Stimulated activated CD8-positive, alpha-beta memory T cell treated with anti-CD3 and anti-CD28 coated beads, Interleukin-15, amount 100 ng/mL, for 1 hour (primary cell): ENCODE results near the gene ARHGEF18.

ENCODE experiments used
- DNase-seq: peaks from one replicate; pipeline ENCODE4 v3.0.0-alpha.2; 2020; ENCODE audit warnings: low read depth

Gene ARHGEF18

GRCh38 chr19:7383284-7383683, 34.5 kb downstream of the ARHGEF18 start:
- no peak for DNase-seq

GRCh38 chr19:7385062-7385461, 36.3 kb downstream of the ARHGEF18 start:
- no peak for DNase-seq

- no peak for DNase-seq
These were observed 37.6 kb downstream of the ARHGEF18 start for GRCh38 chr19:7386308-7386707.

- DNase-seq: no peak
These were observed 38.0 kb downstream of the ARHGEF18 start for GRCh38 chr19:7386769-7387168.

GRCh38 chr19:7391218-7391670, 42.5 kb downstream of the ARHGEF18 start:
- DNase-seq: no peak

- no peak for DNase-seq
These were observed 44.7 kb downstream of the ARHGEF18 start for GRCh38 chr19:7393459-7393858.

GRCh38 chr19:7393939-7394730, 45.4 kb downstream of the ARHGEF18 start:
- no peak for DNase-seq

GRCh38 chr19:7394731-7395359, 46.1 kb downstream of the ARHGEF18 start:
- peak; percentile 78 for DNase-seq

GRCh38 chr19:7395360-7396066, 46.8 kb downstream of the ARHGEF18 start:
- DNase-seq: no peak

GRCh38 chr19:7397687-7398086, 49.0 kb downstream of the ARHGEF18 start:
- DNase-seq: no peak
